OCI-M2 (cell line): ENCODE data around the gene SLC22A1.
"Not testable (repeated sequence)": the region's sequence is repeated elsewhere in the genome, so short reads cannot be mapped to it uniquely, and the experiment has no call there.

Experiments
- DNase-seq: peaks from one replicate; lab custom pipeline; 2025; ENCODE audit not compliant: unreplicated experiment; lab: John Stamatoyannopoulos, UW

SLC22A1 gene

DNA sequence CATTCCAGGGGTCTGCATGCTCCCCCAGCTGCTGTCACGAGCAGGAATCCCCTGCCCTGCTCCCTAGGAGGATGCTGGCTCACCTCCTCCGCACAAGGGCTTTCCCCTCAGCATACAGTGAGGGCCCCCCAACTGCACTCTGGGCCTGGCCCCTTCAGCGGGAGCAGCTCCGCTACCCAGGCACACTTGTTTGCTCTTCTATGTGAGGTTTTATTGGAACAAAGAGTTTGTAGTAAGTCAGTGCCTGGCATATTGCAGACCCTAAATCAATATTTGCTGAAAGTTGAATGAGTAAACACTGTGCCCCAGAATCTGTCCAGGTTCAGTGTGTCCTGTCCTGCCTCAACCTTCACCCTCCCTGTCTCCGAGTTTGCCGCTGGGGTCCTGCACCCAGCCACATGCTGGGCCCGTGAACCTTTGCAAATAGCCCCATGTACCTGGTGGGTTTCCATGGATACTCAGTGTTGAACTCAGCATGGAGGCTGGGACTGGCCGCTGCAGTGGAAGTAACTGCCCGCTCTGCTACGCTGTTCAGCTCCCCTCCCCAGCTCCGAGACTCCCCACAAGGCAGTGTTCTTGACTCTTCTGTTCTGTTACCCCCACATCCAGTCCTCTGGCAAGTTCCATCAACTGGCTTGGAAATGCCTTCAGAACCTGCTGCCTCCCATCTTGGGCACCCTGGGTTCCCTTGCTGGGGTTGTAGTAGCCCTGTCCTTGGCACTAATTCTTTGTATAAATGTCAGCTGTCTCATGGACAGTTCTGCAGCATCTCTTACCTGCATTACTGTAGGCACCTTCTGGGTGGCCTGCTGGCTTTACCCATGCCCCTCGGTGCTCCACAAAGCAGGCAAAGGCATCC is 15.7 kb downstream of the SLC22A1 start:
- no peak for DNase-seq

DNA sequence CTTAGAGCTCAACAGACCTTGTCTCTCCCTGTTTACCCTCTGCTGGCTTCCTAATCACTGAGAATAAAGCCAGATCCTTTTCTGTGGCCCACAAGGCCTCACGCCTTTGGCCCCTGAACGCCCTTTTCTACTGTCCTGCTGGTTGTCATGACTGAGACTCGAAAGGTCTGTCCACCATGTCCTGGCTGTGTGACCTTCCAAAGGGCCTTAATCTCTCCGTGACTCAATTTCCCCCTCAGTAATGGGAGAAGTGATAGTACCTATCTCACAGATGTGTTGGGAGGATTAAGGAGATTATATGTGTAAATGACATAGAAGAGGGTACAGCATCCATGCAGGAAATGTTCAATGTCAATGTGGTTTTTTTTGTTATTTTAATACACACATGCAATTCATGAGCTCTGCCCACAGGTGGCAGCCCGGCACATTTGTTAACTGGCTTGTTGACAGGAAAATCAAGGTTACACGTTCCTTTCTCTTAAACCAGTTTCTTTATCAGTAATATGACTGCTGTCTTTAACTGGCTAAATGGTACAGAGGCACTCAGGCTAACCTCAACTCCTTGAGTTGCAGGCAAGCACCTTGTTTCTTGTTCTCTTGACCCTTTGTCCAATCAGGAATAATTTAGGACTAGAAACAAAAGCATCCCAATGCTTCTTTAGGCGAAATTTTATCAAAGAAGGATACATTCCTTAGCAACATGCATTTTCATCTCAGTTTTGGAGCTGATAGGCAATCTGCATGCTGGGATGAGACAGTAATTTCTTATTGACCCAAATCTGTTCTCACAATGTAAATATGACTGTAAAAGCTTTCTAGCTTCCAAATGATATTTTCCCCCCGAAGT is 16.6 kb downstream of the SLC22A1 start:
- DNase-seq = no peak

DNA sequence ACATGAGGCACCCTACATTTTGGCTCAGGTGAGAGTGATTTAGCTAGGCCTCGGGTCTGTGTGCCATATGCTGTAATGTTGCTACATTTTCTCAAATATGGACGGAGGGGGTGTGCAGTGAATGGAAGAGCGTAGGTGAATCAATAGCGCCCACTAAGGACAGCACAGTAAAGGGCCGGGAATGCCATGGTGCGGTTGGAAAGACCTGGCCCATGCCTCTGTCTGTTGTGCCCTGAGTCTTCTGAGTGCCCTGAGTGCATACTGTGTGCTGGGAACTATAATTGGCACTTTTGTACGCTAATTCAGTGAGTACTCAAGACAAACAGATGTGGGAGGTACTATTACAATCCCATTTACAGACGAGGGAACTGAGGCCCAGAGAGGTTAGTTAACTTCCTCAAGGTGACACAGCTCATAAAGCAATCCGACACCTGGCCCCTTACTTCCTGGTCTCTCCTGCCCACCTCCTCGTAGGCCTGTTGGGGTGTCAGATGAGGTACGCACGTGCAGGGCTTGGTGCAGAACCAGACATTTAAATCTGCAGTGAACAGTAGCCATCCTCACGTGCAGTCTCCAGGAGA is 17.3 kb downstream of the SLC22A1 start:
- no peak for DNase-seq

DNA sequence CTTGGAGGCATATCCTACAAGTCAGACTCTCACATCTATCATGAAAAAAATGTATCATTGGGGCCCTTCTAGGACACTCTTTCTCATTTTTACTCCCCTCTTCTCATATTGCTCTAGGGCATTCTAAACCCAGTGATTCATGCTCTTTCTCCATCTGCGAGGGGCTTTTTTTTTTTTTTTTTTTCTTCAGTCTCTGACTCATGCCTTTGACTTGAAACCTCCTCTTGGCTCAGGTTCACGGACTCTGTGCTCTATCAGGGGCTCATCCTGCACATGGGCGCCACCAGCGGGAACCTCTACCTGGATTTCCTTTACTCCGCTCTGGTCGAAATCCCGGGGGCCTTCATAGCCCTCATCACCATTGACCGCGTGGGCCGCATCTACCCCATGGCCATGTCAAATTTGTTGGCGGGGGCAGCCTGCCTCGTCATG is 17.8 kb downstream of the SLC22A1 start:
- DNase-seq = no peak

DNA sequence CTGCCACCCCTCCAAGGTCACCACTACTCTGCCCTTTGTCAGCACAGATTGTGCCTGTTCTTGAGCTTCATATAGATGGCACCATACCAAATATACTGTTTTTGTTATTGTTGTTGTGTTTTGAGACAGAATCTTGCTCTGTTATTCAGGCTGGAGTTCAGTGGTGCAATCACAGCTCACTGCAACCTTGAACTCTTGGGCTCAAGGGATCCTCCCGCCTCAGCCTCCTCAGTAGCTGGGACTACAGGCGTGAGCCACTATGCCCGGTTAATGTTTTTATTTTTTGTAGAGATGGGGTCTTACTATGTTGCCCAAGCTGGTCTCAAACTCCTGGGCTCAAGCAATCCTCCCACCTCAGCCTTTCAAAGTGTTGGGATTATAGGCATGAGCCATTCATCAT is 18.9 kb downstream of the SLC22A1 start:
- not testable (repeated sequence) for DNase-seq

DNA sequence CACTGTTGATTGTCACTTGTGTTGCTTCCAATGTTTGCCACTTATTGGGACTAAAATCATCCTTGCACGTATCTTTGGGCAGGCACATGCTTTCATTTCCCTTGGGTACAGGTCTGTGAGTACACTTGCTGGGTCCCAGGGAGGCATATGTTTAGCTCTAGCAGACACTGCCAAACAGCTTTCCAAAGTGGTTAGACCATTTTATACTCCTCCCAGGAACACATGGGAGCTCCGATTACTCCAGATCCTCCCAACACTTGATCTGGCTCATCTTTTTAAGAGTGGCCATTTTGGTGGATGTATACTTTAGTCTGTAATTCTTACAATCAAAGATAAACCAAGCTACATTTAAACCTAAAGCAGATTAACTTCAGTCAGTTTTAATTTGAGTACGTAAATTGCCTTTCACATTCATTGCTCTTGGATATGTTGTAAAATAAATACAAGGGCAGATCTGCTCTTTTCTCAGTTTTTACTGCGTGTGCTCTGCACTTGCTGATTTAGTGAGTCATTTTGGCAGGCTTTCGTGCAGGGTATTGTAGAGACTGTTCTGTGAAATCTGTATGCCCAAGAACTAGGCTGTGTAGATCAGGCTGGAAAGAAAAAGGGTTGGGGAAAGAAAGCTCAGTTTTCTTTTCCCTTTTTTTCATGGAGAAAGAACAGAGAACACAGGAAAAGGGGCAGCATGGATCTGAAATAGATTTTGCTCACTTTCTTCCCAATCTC is 19.5 kb downstream of the SLC22A1 start:
- no peak for DNase-seq

DNA sequence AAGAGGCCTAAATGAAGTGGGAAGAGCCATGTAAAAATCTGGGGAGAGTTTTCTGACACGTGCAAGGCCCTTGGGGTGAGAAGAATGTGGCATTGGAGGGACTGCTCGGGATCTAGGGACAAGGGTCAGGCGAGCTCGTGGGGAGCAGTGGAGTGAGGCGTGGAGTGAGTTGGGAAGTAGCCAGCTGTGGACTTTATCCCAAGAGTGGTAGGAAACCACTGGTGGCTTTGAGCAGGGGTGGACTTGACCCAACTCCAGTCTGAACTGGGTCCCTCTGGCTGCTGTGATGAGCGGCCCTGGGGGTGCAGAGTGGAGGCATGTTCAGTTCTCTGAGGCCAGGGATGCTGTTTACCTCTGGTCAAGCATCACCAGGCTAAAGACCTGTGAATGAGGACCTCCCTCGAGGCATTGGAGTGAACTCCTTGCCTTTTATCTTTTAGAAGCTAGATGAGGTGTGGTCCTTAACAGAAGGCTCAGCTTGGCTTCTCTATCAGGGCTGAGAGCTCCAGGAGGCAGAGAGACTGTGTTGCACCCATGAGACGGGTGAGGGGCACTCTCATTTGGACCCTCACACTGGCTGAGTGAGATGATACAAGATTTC is 20.6 kb downstream of the SLC22A1 start:
- no peak for DNase-seq

DNA sequence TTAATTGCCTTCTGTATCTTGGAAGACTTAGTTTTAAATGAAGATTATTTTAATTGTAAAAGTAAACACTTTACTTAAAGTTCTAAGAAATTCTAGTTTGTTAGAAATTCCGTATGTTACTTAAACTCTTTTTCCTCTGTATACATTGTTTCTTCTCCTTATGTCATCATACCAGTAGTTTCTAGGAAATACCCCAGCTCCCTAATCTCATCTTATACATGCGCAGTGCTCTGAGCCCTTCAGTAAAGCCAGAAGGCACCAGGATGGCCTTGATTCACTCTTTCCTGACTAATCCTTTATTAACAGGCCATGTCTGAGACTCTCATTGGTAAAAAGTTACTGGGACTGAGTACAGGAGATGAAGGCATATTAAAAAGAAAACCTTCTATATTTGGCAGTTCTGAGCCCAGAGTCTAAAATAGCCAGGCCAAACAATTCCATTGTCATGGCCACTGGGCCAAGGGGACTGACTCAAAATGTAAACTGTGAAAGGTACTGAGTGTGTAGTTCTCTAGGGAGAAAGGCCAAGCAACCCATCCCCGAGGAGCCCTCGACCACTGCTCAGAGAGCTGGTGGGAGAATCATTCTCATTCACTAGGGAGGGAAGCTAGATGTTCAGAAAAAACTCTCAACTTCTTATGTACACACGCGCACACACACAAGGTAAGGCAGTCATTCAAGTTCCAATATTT is 25.0 kb downstream of the SLC22A1 start:
- no peak for DNase-seq

DNA sequence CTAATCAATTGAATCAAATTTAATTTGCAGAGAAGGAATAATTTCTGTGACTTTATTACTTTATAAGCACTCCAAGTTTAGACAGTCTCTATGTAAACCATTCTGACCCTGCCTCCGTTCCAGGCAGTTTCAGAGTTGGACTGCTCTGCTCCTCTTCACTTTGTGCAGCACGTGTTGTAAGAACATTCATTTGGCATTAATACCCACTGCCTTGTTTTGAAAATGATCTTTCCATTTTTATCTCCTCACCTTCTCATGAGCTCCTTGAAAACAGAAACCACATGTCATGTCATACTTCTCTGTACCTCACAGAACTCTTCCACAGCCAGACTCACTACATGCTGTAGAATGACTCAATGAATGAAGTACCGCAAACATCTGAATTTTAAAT is 25.5 kb downstream of the SLC22A1 start:
- DNase-seq = no peak

DNA sequence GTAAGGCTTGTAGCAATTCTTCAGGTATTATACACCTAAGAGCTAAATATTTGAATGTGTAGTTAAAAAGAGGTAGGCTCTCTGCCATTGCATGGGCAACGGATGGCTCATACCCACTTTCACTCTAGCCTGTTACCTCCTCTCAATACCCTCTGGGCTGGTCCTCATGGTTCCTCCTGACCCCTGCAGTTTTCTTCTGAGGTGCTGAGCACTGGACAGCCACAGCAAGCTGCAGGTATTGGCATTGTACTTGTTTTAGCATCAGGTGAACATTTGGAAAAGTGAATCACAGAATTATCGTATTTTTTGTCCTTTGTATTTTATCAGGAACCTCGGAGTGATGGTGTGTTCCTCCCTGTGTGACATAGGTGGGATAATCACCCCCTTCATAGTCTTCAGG is 32.9 kb downstream of the SLC22A1 start:
- no peak for DNase-seq

DNA sequence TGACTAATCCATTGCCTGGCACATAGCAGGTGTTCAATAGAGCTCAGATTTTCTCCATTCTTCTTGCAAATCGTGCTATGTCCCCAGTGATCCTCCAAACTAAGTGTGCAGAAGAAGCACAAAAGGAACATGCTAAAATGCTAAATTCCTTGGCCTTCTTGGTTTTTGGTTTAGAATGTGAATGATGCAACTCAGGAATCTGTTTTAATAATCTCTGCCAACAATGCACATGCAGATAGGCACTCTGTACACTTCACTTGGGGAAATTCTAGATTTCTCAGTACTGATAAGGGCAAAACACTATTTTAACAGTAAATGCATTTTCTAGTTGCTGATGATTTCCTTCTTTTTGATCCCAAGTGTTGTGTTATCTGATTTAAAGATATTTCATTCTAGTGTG is 35.2 kb downstream of the SLC22A1 start:
- no peak for DNase-seq

DNA sequence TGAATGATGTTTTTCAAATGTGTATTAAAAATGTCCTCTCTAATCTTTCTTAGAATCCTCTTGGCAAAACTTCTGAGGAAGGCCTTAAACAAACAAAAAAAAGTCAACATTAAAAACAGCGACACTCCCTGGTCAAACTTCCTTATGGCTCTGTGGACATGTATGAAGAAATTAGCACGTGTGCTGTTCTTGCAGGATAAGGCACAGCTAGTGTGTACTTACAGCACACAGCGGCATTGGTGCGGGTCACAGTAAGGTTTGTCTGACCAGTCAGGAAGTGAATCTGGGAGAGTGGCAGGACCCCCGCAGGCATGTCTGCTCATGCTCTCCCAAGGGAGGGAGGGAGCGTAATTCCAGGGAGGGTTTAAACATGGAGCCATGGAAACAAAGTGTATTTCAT is 38.8 kb downstream of the SLC22A1 start:
- DNase-seq = no peak

DNA sequence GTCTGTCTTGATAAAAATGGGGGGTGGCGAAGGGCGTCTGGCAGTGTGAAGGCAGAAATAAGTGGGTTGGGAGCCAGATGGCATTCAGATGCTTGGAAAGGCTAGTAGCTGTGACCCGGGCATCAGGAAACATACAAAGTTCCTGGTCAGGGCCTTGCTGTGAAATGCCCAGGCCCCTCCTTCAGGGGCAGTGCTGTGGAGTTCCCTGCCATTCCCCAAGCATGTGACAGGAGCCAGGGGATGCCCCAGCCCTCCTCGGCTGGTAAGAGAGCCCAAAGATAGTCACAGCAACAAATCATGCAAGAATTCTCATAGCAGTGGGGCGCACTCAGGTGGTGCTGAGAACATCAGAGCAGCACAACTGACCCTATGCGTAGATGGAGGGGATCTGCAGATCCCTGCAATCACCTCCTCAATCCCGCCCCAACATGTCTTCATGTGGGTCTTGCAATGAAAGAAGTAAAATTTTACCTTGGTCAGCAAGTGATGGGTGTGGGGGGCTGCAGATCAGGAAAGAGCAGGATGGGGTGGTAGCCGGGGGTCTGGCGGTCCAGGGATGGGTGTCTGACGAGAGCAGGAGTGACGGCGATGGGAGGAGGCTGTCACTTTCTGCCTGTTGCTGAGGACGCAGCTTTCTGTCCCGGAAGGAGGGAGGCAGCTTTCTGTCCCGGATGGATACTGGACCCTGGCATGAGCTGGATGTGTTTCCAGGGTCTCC is 39.5 kb downstream of the SLC22A1 start:
- no peak for DNase-seq

DNA sequence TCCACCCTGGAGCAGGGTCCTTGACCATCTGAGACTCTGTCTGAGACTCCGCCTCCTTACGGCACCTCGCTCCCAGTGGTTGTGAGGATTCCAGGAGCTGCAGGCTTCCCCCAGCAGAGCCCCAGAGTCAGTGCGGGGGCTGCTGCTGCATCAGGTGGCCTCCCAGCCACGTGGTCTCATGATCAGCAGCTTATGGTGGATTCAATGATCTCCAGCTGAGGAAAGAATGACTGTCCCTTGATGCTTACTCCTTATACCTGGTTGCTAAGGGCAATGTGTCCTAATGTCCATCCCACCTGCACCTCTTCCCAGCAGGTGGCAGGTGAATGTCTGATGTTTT is 40.0 kb downstream of the SLC22A1 start:
- no peak for DNase-seq

DNA sequence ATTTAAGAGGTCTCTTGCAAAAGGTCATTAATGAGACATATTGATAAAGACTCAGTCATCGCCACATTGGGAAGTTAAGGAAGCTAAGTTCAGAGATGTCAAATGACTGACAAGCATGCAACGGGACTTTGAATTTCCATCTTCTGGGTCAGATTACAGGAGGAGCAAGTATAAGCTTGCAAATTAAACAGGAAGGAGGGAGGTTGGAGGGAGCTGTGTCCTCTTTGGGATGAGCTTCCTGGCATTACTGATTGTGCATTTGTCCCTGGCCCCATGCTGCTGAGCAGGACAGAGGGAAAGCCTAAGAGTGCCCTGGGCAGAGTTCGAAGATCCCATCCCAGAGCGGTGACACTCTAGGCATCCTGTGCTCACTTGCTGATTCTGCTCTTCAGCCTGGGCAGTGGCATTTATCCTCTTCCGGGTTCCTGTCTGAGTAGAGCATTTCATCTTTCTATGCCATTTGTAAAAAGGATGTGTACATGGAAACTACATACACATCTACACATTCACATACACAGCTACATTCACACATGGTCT is 40.5 kb downstream of the SLC22A1 start:
- no peak for DNase-seq

DNA sequence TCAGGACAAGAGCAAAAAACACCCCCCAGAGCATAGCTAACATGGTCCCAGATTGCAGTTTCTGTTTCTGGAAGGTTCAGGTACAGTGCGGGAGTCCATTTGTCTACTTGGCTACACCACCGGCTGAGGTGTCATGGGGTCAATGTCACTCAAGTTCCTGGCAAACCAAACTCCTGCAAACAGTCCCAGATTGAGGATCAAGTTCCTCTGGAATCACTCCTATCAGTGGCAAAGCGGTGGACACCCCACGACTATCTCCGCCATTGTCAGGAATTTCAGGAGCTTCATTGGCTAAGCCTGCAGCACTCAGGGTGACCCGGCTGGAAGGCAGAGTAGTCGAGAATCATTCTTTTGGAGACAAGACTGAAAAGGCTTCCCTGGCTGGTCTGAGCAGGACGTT is 41.8 kb downstream of the SLC22A1 start:
- DNase-seq = no peak

DNA sequence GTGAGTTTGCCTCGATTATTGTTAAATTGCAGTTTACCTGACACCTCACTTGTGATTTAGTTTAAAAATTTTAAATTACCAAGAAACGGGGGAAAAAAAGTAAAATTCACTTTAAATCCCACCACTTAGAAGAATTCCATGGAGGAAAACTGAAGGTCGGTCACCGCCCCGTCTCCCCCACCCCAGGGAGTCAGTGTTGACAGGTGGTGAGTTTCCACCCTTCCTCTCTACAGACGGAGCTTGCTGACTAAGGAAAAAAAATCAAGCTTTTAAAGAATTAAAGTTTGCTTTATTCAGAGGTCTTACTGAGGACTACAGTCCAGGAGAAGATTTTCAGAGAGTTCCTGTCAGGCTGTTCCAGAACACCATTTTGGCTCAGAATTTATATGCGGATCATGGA is 42.3 kb downstream of the SLC22A1 start:
- DNase-seq = no peak

DNA sequence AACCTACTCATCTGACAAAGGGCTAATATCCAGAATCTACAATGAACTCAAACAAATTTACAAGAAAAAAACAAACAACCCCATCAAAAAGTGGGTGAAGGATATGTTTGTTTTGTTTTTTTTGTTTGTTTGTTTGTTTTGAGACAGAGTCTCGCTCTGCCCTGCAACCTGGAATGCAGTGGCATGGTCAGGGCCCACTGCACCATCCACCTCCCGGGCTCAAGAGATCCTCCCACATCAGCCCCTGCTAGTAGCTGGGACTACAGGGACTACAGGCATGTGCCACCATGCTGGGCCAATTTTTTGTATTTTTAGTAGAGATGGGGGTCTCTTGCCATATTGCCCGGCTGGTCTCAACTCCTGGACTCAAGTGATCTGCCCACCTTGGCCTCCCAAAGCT is 44.3 kb downstream of the SLC22A1 start:
- not testable (repeated sequence) for DNase-seq

DNA sequence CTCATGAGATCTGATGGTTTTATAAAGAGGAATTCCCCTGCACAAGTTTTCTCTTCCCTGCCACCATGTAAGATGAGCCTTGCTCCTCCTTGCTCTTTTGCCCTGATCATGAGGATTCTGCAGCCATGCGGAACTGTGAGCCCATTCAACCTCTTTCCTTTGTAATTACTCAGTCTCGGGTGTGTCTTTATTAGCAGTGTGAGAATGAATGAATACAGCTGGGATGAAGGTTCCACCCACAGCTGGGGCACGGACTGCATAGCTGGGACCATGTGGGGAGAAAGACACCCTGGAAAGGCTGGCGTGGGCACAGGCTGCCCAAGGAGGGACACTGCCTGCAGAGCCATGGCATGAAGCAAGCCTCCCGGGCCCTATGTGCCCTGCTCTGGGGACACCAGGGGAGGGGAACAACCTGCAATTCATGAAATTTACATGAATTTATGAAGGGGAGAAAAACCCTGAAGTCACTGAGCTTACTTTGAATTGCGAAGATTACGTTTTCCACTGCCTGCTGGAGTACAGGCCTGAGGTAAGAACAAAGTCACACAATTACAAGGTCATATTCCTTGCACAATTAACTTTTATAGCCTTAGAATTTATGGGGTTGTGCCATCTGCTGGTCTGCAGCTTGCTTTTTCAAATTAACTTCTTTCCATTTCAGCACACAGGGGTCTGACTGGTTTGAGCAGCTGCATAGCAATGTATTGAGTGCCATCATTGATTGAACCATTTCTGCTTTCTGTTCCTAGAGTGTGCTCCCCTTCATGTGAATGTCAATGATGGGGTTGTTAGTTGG is 46.2 kb downstream of the SLC22A1 start:
- DNase-seq = no peak
